IMR-90 (cell line): Measurements from ENCODE around the gene NPAS3. TPM values are rescaled to one million over a fixed set of nuclear protein-coding genes. Genes with fewer than 3 reads are reported as not detected.

ENCODE experiments used
- ATAC-seq: fragments of 200-7000 bp; cut with Tn5 transposase; 2 replicates; pipeline ENCODE4 v1.9.1; 2020; ENCODE audit warnings: low read depth, mild to moderate bottlenecking, moderate library complexity
- BruUV-seq: library from RNA; stranded (reverse); fragments of 400-500 nt; replicated peaks from 2 replicates; lab custom pipeline; 2021; lab: Mats Ljungman, UMichigan
- CTCF ChIA-PET: fragments of 300-600 bp; formaldehyde crosslinking; extraction: SDS; loops from one replicate; lab custom pipeline; 2021; ENCODE audit warnings: antibody characterized with exemption; lab: Yijun Ruan, JAX
- POLR2A ChIA-PET: fragments of 300-600 bp; sonication (Branson Sonifier 250); formaldehyde crosslinking; loops from one replicate; lab custom pipeline; 2022; ENCODE audit warnings: antibody characterized with exemption; ENCODE audit not compliant: unreplicated experiment; lab: Charles Lee
- DNase-seq: peaks from one replicate; pipeline ENCODE4 v3.0.0; 2013
- H2AFZ ChIP-seq: replicated peaks from 2 replicates; pipeline ENCODE3; 2013; ENCODE audit warnings: low read length, mild to moderate bottlenecking; ENCODE audit not compliant: poor library complexity
- H2AK5ac ChIP-seq: 2 replicates; pipeline ENCODE4 v1.6.1; 2013; ENCODE audit warnings: low read depth, low read length, inconsistent platforms
- H2AK9ac ChIP-seq: replicated peaks from 2 replicates; pipeline ENCODE3; 2013; ENCODE audit warnings: mild to moderate bottlenecking, low read depth, low read length, moderate library complexity; ENCODE audit not compliant: poor library complexity
- H2BK120ac ChIP-seq: 2 replicates; pipeline ENCODE4 v1.6.1; 2013; ENCODE audit warnings: low read depth, low read length, inconsistent platforms
- H2BK15ac ChIP-seq: 3 replicates; pipeline ENCODE4 v1.6.1; 2013; ENCODE audit warnings: low read depth, low read length, inconsistent platforms
- H2BK20ac ChIP-seq: 2 replicates; pipeline ENCODE4 v1.6.1; 2013; ENCODE audit warnings: low read depth, mild to moderate bottlenecking, inconsistent platforms, low read length, moderate library complexity
- H2BK5ac ChIP-seq: 2 replicates; pipeline ENCODE4 v1.6.1; 2013; ENCODE audit warnings: mild to moderate bottlenecking, low read depth, low read length, inconsistent platforms; ENCODE audit not compliant: poor library complexity, severe bottlenecking
- H3K14ac ChIP-seq: replicated peaks from 2 replicates; pipeline ENCODE4 v1.6.1; 2013; ENCODE audit warnings: low read depth, low read length, inconsistent platforms
- H3K18ac ChIP-seq: 2 replicates; pipeline ENCODE4 v1.6.1; 2013; ENCODE audit warnings: low read depth, low read length, control low read depth
- H3K23ac ChIP-seq: 2 replicates; pipeline ENCODE4 v1.6.1; 2013; ENCODE audit warnings: low read depth, low read length, inconsistent platforms
- H3K27ac ChIP-seq: 2 replicates; pipeline ENCODE4 v1.5.1; 2013; ENCODE audit warnings: mild to moderate bottlenecking, control low read depth, low read length; ENCODE audit not compliant: insufficient read depth
- H3K27me3 ChIP-seq: 2 replicates; pipeline ENCODE4 v1.6.1; 2013; ENCODE audit warnings: low read length; ENCODE audit not compliant: control insufficient read depth, insufficient read depth
- H3K36me3 ChIP-seq: 2 replicates; pipeline ENCODE4 v1.6.1; 2013; ENCODE audit warnings: low read length, mixed read lengths; ENCODE audit not compliant: control insufficient read depth, insufficient read depth
- H3K4ac ChIP-seq: 2 replicates; pipeline ENCODE4 v1.6.1; 2013; ENCODE audit warnings: low read depth, low read length, inconsistent platforms
- H3K4me1 ChIP-seq: 2 replicates; pipeline ENCODE4 v1.6.1; 2013; ENCODE audit warnings: low read length, mixed read lengths; ENCODE audit not compliant: control insufficient read depth, insufficient read depth
- H3K4me2 ChIP-seq: 2 replicates; pipeline ENCODE4 v1.6.1; 2013; ENCODE audit warnings: low read depth, mild to moderate bottlenecking, control low read depth, low read length, moderate library complexity
- H3K4me3 ChIP-seq: 2 replicates; pipeline ENCODE4 v1.5.1; 2013; ENCODE audit warnings: low read depth, mild to moderate bottlenecking, control low read depth, low read length, moderate library complexity; ENCODE audit not compliant: insufficient read depth
- H3K56ac ChIP-seq: 2 replicates; pipeline ENCODE4 v1.6.1; 2013; ENCODE audit warnings: low read length, inconsistent platforms; ENCODE audit not compliant: insufficient read depth; ENCODE audit errors: extremely low read depth
- H3K79me1 ChIP-seq, 2 experiments: 2 replicates each; pipeline ENCODE4 v1.6.1; 2013; ENCODE audit warnings: low read length in 2 of 2, inconsistent platforms in 1 of 2, low read depth in 1 of 2
- H3K9ac ChIP-seq: 2 replicates; pipeline ENCODE4 v1.6.1; 2013; ENCODE audit warnings: low read depth, low read length, control low read depth
- H3K9me1 ChIP-seq: 2 replicates; pipeline ENCODE4 v1.6.1; 2013; ENCODE audit warnings: low read length, inconsistent platforms; ENCODE audit not compliant: insufficient read depth
- H3K9me3 ChIP-seq: 2 replicates; pipeline ENCODE4 v1.6.1; 2013; ENCODE audit warnings: low read length; ENCODE audit not compliant: control insufficient read depth, insufficient read depth
- H4K20me1 ChIP-seq: 2 replicates; pipeline ENCODE4 v1.6.1; 2013; ENCODE audit warnings: low read length, inconsistent platforms; ENCODE audit not compliant: insufficient read depth
- H4K5ac ChIP-seq: 2 replicates; pipeline ENCODE4 v1.6.1; 2013; ENCODE audit warnings: mild to moderate bottlenecking, low read depth, low read length, control low read depth
- H4K8ac ChIP-seq, 2 experiments: 2 replicates each; pipeline ENCODE4 v1.6.1; 2013; ENCODE audit warnings: low read depth in 2 of 2, low read length in 2 of 2, control low read depth in 1 of 2, inconsistent platforms in 1 of 2
- H4K91ac ChIP-seq: 2 replicates; pipeline ENCODE4 v1.6.1; 2013; ENCODE audit warnings: low read depth, low read length, inconsistent platforms; ENCODE audit not compliant: insufficient read depth
- FOS ChIP-seq: fragments of 150-350 bp; IDR thresholded peaks from 2 replicates; pipeline ENCODE4 v1.6.1; 2016; ENCODE audit warnings: low read depth, low read length
- MXI1 ChIP-seq: IDR thresholded peaks from 2 replicates; pipeline ENCODE4 v1.6.1; 2012; ENCODE audit warnings: low read depth, mild to moderate bottlenecking, low read length, moderate library complexity, borderline replicate concordance
- RCOR1 ChIP-seq: IDR thresholded peaks from 2 replicates; pipeline ENCODE4 v1.6.1; 2012; ENCODE audit warnings: mild to moderate bottlenecking, low read length, improper control_type of control experiment; ENCODE audit not compliant: insufficient replicate concordance
- WGBS, 2 experiments: methylation state at CpG; one replicate each; pipeline versions ENCODE4 v1.1.5 to v1.1.7; 2013; ENCODE audit warnings: missing lambda C conversion rate in 2 of 2; ENCODE audit not compliant: insufficient read length in 1 of 2; ENCODE audit errors: extremely low coverage in 2 of 2; 5-methylcytosine and 5-hydroxymethylcytosine counted together
- dilution Hi-C: fragments of 300-500 bp; cut with HindIII; formaldehyde crosslinking; loops from one replicate; pipeline ENCODE4 v1.14.3; 2018; ENCODE audit warnings: low sequenced_read_pairs; ENCODE audit not compliant: unreplicated experiment
- in situ Hi-C: fragments of 300-500 bp; cut with MboI; formaldehyde crosslinking; loops from 3 replicates; pipeline ENCODE4 v1.14.3; 2019; ENCODE audit warnings: low sequenced_read_pairs, inconsistent platforms, mixed read lengths
- intact Hi-C: fragments of 100-400 bp; cut with micrococcal nuclease; formaldehyde crosslinking; loops from 2 replicates; pipeline ENCODE4 v1.10.0; 2022
- polyA plus RNA-seq, 3 experiments: library from polyadenylated mRNA; depleted of rRNA; stranded (reverse); fragments of >200 nt; gene quantifications; 2 replicates each; pipeline ENCODE4 v1.2.3, GENCODE V29; 2012; ENCODE audit warnings: low replicate concordance in 1 of 3
- total RNA-seq: library from RNA; depleted of rRNA; stranded (reverse); fragments of >200 nt; gene quantifications from 2 replicates; pipeline ENCODE4 v1.2.3, GENCODE V29; 2012
- TF ChIP-seq, protein P1 (sequence below): fragments of 150-350 bp; IDR thresholded peaks from 2 replicates; pipeline ENCODE4 v1.6.1; 2017; ENCODE audit warnings: mild to moderate bottlenecking, antibody characterized with exemption, low read length, low read depth

The NPAS3 gene
- total and polyA plus RNA-seq, 2 of the 4 experiments (the other 2 are of a cell fraction): not detected

DNA sequence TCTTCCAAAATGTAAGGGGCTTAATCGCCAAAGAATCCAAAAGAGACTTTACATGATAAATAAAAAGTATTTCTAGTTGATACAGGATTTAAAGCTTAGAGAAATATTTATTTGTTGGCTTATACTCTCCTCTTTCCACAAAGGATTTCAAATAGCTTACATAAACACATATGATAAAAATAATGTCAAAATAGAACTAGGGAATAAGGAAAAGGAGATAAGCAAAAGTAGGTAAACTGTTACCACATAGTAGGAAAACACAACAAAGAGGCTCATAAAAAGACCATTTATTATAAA lies 625.2 kb downstream of the NPAS3 start:
- Histone ChIP-seq H2BK5ac (no peak overlapping the region), H3K9me1 (no peaks in the 10 kb centered on the region), H3K36me3 (no peaks in the 10 kb centered on the region), H4K8ac (no peak overlapping the region), H3K27me3 (no peaks in the 10 kb centered on the region), H3K79me1 (no peaks in the 10 kb centered on the region), H3K23ac (no peak overlapping the region), H3K4ac (no peak overlapping the region), H3K9me3 (no peaks in the 10 kb centered on the region), H4K91ac (no peak overlapping the region), H4K5ac (no peak overlapping the region), H2AFZ (no peak overlapping the region), H3K27ac (no peak overlapping the region), H2BK120ac (no peak overlapping the region), H2BK20ac (no peak overlapping the region), H3K4me2 (no peak overlapping the region), H2AK9ac (no peak overlapping the region), H2AK5ac (no peak overlapping the region), H3K18ac (no peak overlapping the region), H3K56ac (no peak overlapping the region), H2BK15ac (no peak overlapping the region), H3K9ac (no peak overlapping the region), H4K20me1 (no peaks in the 10 kb centered on the region), H3K14ac (no peak overlapping the region), H3K4me1 (no peaks in the 10 kb centered on the region), H3K4me3 (no peak overlapping the region)
- no peak for DNase-seq
- dilution Hi-C loops (no loop called here), intact Hi-C loops (no loop called here), in situ Hi-C loops (no loop called here)
- CTCF ChIA-PET: no interaction called here
- no peak for TF ChIP-seq MXI1
- TF ChIP-seq, protein P1, sequence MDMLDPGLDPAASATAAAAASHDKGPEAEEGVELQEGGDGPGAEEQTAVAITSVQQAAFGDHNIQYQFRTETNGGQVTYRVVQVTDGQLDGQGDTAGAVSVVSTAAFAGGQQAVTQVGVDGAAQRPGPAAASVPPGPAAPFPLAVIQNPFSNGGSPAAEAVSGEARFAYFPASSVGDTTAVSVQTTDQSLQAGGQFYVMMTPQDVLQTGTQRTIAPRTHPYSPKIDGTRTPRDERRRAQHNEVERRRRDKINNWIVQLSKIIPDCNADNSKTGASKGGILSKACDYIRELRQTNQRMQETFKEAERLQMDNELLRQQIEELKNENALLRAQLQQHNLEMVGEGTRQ: no peak
- no peak for TF ChIP-seq FOS
- no peak for TF ChIP-seq RCOR1
- POLR2A ChIA-PET: no interaction called here
- no peak for ATAC-seq
- WGBS, 2 experiments: no CpG with 5 or more reads among the region's 1 CpG
- BruUV-seq: no TSS peak
